Heart left ventricle (tissue), 13 donors: ENCODE results near the gene RUNDC3A.

Experiments
- CTCF ChIP-seq, 12 donors: fragments of 200-600 bp; sonication (generic) in 4 of 12; IDR thresholded peaks; one replicate each; pipeline versions ENCODE4 v1.5.0 to v1.8.0; 2018 to 2022; ENCODE audit warnings: antibody characterized with exemption in 12 of 12, mild to moderate bottlenecking in 5 of 12
- POLR2A ChIP-seq, 2 donors: fragments of 450-650 bp; IDR thresholded peaks; one replicate each; pipeline ENCODE4 v1.6.1; 2017; ENCODE audit warnings: antibody characterized with exemption in 2 of 2, mild to moderate bottlenecking in 2 of 2, moderate library complexity in 2 of 2
- donor health status: ischemic (EF 13 %, LVEDD 7.1; RV severe dilation, severe dysfunction).
- donor health status: DM: no; HTN: yes; CAD: no.
- donor health status: DM: no; HTN: no; CAD: no.
- donor health status: ischemic (EF 25% LVEDD 6.9; RV normal size, moderate dysfunction).
- donor health status: ischemic (EF 25% LVEDD 5.7; RV mildly dilated, moderate dysfunction).
- donor health status: ischemic (EF 35%, LVEDD 5.7; RV mildly dilated, moderate dysfunction).
- donor health status: nonischemic (EF 11% LVEDD 7.7; RV severe dilation, severe dysfunction).
- donor health status: DM: yes; HTN: yes; CAD: no.
- donor health status: PGD.
- donor health status: ischemic (EF 29% LVEDD 5.4; RV normal size, mild dysfunction).
- donor health status: nonischemic (EF 23%, LVEDD 6.1; RV moderate dilation, normal function).

GRCh38 chr17:44318077-44318892 lies 9.9 kb downstream of the RUNDC3A start:
- TF ChIP-seq POLR2A (IDR thresholded peaks at IDR 0.05) (no peak), CTCF (IDR thresholded peaks at IDR 0.05) (no peak)
